Measurements from ENCODE around the gene TLR3.

DNA sequence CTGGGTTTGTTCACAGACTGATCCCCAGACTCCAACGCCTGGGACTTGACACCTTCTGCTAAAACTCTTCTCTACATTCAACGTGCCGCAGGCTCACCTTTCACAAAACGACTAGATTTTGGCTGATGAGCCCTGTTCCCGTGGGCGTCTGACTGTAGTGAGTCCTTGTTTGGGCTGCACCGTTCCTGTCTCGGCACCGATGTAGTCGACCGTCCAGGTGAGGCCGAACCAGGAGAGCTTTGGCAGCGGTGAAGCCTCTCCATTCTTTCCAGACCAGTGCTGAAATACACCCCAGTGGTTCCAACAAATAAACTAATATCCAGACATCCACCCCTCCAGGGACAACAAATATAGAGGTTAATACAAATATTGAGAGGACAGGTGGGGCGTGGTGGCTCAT lies 45.0 kb upstream of the TLR3 start:
- TF ChIP-seq POLR2AphosphoS5 (IDR thresholded peaks at IDR 0.05): no peak
- TF ChIP-seq, protein P1, sequence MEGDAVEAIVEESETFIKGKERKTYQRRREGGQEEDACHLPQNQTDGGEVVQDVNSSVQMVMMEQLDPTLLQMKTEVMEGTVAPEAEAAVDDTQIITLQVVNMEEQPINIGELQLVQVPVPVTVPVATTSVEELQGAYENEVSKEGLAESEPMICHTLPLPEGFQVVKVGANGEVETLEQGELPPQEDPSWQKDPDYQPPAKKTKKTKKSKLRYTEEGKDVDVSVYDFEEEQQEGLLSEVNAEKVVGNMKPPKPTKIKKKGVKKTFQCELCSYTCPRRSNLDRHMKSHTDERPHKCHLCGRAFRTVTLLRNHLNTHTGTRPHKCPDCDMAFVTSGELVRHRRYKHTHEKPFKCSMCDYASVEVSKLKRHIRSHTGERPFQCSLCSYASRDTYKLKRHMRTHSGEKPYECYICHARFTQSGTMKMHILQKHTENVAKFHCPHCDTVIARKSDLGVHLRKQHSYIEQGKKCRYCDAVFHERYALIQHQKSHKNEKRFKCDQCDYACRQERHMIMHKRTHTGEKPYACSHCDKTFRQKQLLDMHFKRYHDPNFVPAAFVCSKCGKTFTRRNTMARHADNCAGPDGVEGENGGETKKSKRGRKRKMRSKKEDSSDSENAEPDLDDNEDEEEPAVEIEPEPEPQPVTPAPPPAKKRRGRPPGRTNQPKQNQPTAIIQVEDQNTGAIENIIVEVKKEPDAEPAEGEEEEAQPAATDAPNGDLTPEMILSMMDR (IDR thresholded peaks at IDR 0.05): no peak
